GM13976 (cell line): ENCODE results near the gene PLPPR5.

Experiments
- DNase-seq: peaks from one replicate; pipeline ENCODE4 v3.0.0; 2012; ENCODE audit warnings: low spot score
- in situ Hi-C: fragments of 300-500 bp; cut with MboI; formaldehyde crosslinking; loops from one replicate; pipeline ENCODE4 v1.12.0; 2022; ENCODE audit warnings: low sequenced_read_pairs, mixed read lengths, inconsistent platforms; ENCODE audit not compliant: unreplicated experiment
- TF ChIP-seq, protein P1 (sequence below): IDR thresholded peaks from 2 replicates; pipeline ENCODE4 v1.5.1; 2012; ENCODE audit warnings: borderline replicate concordance, mild to moderate bottlenecking; ENCODE audit not compliant: insufficient read depth; ENCODE audit errors: extremely low read depth, missing control alignments, control extremely low read depth

The PLPPR5 gene

GRCh38 chr1:98923667-98924066, 81.0 kb downstream of the PLPPR5 start:
- in situ Hi-C loops = no loop called here
- DNase-seq = no peak
- TF ChIP-seq, protein P1, sequence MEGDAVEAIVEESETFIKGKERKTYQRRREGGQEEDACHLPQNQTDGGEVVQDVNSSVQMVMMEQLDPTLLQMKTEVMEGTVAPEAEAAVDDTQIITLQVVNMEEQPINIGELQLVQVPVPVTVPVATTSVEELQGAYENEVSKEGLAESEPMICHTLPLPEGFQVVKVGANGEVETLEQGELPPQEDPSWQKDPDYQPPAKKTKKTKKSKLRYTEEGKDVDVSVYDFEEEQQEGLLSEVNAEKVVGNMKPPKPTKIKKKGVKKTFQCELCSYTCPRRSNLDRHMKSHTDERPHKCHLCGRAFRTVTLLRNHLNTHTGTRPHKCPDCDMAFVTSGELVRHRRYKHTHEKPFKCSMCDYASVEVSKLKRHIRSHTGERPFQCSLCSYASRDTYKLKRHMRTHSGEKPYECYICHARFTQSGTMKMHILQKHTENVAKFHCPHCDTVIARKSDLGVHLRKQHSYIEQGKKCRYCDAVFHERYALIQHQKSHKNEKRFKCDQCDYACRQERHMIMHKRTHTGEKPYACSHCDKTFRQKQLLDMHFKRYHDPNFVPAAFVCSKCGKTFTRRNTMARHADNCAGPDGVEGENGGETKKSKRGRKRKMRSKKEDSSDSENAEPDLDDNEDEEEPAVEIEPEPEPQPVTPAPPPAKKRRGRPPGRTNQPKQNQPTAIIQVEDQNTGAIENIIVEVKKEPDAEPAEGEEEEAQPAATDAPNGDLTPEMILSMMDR = no peak

GRCh38 chr1:98921817-98922216, 82.8 kb downstream of the PLPPR5 start:
- DNase-seq = no peak
- TF ChIP-seq, protein P1 = no peak
- in situ Hi-C loops = no loop called here

DNA sequence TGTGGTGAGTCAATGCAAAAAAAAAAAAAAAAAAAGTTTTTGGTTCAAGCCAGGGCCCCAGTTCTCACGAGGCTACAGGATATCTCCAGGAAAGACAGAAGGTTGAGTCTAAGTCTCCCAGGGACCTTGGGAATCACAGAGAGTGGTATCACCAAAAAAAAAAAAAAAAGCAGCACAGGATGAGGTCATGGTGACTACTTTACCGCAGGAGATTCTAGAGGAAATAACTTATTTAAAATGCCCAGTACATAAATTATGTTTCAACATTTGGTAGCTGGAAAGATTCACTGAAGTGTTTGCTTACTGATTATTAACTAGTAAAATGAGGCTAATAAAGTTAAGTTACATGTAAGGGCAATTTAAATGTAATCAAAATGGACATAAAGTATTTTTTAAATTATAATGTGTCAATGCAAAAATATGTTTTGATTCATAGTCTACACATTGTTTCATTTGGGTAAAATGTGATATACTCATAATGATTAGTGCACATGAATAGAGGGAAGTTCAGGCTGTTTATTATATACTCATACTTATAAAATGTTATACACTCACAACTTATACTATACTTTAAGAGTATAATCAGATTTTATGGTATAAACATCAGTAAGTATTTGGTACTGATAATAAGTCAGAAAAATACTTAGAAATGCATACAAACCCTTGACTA, 84.1 kb downstream of the PLPPR5 start:
- TF ChIP-seq, protein P1 = no peak
- no peak for DNase-seq
- in situ Hi-C loops = no loop called here

- TF ChIP-seq, protein P1 = no peak
These were observed 85.0 kb downstream of the PLPPR5 start for GRCh38 chr1:98919652-98920051.

GRCh38 chr1:98919211-98919610, 85.5 kb downstream of the PLPPR5 start:
- in situ Hi-C loops = no loop called here
- no peak for DNase-seq

More at GRCh38 chr1:98919652-98920051, 85.0 kb downstream of the PLPPR5 start:
- DNase-seq = no peak
- in situ Hi-C loops = no loop called here

DNA sequence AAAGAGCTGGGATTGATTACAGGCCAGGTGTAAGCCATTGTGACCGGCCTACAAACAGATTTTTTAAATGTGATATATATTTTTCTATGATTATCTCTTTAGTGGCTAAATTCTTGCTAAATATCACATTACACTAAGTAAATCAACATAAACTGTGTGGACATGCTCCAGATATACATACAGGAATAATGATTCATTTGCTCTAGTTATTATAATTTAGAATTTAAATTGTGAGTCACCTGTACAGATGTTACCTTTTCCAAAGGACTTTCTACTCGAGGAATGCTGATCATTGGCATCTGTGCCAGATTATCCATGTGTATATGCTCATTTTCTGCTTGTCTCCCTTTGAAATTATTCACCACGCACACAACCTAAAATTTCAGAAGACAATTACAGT, 90.1 kb downstream of the PLPPR5 start:
- TF ChIP-seq, protein P1 = no peak
- in situ Hi-C loops = no loop called here
- DNase-seq = no peak

More at GRCh38 chr1:98919211-98919610, 85.5 kb downstream of the PLPPR5 start:
- TF ChIP-seq, protein P1 = no peak
